Neural cell (in vitro differentiated cells): ENCODE results near the gene TENM3.

Experiments used
- EP300 ChIP-seq: fragments of 450-650 bp; conservative IDR thresholded peaks from 2 replicates; pipeline ENCODE4 v1.6.1; 2014; ENCODE audit warnings: antibody characterized with exemption, mild to moderate bottlenecking, moderate library complexity; ENCODE audit not compliant: poor library complexity, severe bottlenecking
- EZH2 ChIP-seq: fragments of 200-600, 300-800 bp; shearing (Covaris generic), sonication (generic); IDR thresholded peaks from 2 replicates; pipeline ENCODE4 v1.6.1; 2014; ENCODE audit warnings: antibody characterized with exemption, low read length, borderline replicate concordance, mild to moderate bottlenecking; ENCODE audit not compliant: insufficient read depth, poor library complexity, severe bottlenecking
- MXI1 ChIP-seq: fragments of 450-650 bp; conservative IDR thresholded peaks from 2 replicates; pipeline ENCODE4 v1.6.1; 2014; ENCODE audit warnings: antibody characterized with exemption, mild to moderate bottlenecking; ENCODE audit not compliant: poor library complexity, severe bottlenecking
- POLR2AphosphoS5 ChIP-seq: IDR thresholded peaks from 2 replicates; pipeline ENCODE4 v1.6.1; 2012
- RAD21 ChIP-seq: fragments of 450-650 bp; conservative IDR thresholded peaks from 2 replicates; pipeline ENCODE4 v1.6.1; 2014; ENCODE audit warnings: antibody characterized with exemption, mild to moderate bottlenecking, moderate library complexity
- SMC3 ChIP-seq: fragments of 450-650 bp; conservative IDR thresholded peaks from 2 replicates; pipeline ENCODE4 v1.6.1; 2014; ENCODE audit warnings: antibody characterized with exemption, mild to moderate bottlenecking, moderate library complexity; ENCODE audit not compliant: poor library complexity
- TAF1 ChIP-seq: IDR thresholded peaks from 2 replicates; pipeline ENCODE4 v1.6.1; 2012; ENCODE audit warnings: low read depth
- TF ChIP-seq, protein P1 (sequence below): fragments of 450-650 bp; IDR thresholded peaks from 2 replicates; pipeline ENCODE4 v1.5.1; 2014; ENCODE audit warnings: antibody characterized with exemption, mild to moderate bottlenecking, moderate library complexity; ENCODE audit not compliant: poor library complexity, severe bottlenecking
- TF ChIP-seq, protein P2 (sequence below): IDR thresholded peaks from 2 replicates; pipeline ENCODE4 v1.6.1; 2012; ENCODE audit warnings: borderline replicate concordance

- TF ChIP-seq, protein P1, sequence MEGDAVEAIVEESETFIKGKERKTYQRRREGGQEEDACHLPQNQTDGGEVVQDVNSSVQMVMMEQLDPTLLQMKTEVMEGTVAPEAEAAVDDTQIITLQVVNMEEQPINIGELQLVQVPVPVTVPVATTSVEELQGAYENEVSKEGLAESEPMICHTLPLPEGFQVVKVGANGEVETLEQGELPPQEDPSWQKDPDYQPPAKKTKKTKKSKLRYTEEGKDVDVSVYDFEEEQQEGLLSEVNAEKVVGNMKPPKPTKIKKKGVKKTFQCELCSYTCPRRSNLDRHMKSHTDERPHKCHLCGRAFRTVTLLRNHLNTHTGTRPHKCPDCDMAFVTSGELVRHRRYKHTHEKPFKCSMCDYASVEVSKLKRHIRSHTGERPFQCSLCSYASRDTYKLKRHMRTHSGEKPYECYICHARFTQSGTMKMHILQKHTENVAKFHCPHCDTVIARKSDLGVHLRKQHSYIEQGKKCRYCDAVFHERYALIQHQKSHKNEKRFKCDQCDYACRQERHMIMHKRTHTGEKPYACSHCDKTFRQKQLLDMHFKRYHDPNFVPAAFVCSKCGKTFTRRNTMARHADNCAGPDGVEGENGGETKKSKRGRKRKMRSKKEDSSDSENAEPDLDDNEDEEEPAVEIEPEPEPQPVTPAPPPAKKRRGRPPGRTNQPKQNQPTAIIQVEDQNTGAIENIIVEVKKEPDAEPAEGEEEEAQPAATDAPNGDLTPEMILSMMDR: no peak
- no peak for TF ChIP-seq POLR2AphosphoS5
- TF ChIP-seq, protein P2, sequence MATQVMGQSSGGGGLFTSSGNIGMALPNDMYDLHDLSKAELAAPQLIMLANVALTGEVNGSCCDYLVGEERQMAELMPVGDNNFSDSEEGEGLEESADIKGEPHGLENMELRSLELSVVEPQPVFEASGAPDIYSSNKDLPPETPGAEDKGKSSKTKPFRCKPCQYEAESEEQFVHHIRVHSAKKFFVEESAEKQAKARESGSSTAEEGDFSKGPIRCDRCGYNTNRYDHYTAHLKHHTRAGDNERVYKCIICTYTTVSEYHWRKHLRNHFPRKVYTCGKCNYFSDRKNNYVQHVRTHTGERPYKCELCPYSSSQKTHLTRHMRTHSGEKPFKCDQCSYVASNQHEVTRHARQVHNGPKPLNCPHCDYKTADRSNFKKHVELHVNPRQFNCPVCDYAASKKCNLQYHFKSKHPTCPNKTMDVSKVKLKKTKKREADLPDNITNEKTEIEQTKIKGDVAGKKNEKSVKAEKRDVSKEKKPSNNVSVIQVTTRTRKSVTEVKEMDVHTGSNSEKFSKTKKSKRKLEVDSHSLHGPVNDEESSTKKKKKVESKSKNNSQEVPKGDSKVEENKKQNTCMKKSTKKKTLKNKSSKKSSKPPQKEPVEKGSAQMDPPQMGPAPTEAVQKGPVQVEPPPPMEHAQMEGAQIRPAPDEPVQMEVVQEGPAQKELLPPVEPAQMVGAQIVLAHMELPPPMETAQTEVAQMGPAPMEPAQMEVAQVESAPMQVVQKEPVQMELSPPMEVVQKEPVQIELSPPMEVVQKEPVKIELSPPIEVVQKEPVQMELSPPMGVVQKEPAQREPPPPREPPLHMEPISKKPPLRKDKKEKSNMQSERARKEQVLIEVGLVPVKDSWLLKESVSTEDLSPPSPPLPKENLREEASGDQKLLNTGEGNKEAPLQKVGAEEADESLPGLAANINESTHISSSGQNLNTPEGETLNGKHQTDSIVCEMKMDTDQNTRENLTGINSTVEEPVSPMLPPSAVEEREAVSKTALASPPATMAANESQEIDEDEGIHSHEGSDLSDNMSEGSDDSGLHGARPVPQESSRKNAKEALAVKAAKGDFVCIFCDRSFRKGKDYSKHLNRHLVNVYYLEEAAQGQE: no peak
- no peak for TF ChIP-seq EZH2
- TF ChIP-seq EP300: no peak
- TF ChIP-seq TAF1: no peak
- TF ChIP-seq MXI1: no peak
- no peak for TF ChIP-seq SMC3
- no peak for TF ChIP-seq RAD21
These were observed 4.8 kb upstream of the TENM3 start for GRCh38 chr4:182238355-182238931.
